Measurements from ENCODE around the gene SOS2. TPM values are rescaled to one million over a fixed set of nuclear protein-coding genes. Genes with fewer than 3 reads are reported as not detected.

The SOS2 gene
- 10 to 100 TPM; 19.7 to 21.1 TPM for total RNA-seq

- Mint-ChIP-seq H3K9me3 (peaks cover 12% of the 10 kb centered on the region), H3K27me3 (no peaks in the 10 kb centered on the region), H3K36me3 (ENCODE audit: low read depth) (peaks cover 16% of the 10 kb centered on the region), H3K4me1 (peaks cover 36% of the 10 kb centered on the region), H3K27ac (peak within 1 kb of the TSS; percentile 94), H3K4me3 (peak within 1 kb of the TSS; percentile 82)
- ChIA-PET POLR2A (no interaction called here), CTCF (interaction anchor here (0.6 to 0.7 kb wide), 2 partner anchors 53 to 322 kb away, joined by 3 to 5 read pairs; no protein-coding TSS in a partner anchor)
- peak; percentile 85 for DNase-seq
These were observed at the start of gene SOS2 for GRCh38 chr14:50231475-50232275. Gene SOS2 (minus strand): TSS chr14:50231578. CDS start chr14:50231283, 295 bp downstream.

GRCh38 chr14:50272498-50272897, 41.1 kb upstream of the SOS2 start:
- Mint-ChIP-seq H3K27ac (no peak overlapping the region), H3K9me3 (no peaks in the 10 kb centered on the region), H3K36me3 (ENCODE audit: low read depth) (peaks cover 4% of the 10 kb centered on the region), H3K4me1 (no peaks in the 10 kb centered on the region), H3K27me3 (no peaks in the 10 kb centered on the region), H3K4me3 (no peak overlapping the region)
- POLR2A ChIA-PET: no interaction called here
- CTCF ChIA-PET: interaction anchor here (0.6 kb wide), 1 partner anchor 23 kb away, joined by 4 read pairs; no protein-coding TSS in a partner anchor
- DNase-seq: no peak

- no peak for DNase-seq
- Mint-ChIP-seq H3K36me3 (ENCODE audit: low read depth) (peaks cover 4% of the 10 kb centered on the region), H3K4me3 (no peak overlapping the region), H3K9me3 (no peaks in the 10 kb centered on the region), H3K27ac (no peak overlapping the region), H3K27me3 (no peaks in the 10 kb centered on the region), H3K4me1 (no peaks in the 10 kb centered on the region)
- POLR2A ChIA-PET: no interaction called here
- CTCF ChIA-PET: interaction anchor here (0.9 kb wide), 1 partner anchor 11 kb away, joined by 3 read pairs; no protein-coding TSS in a partner anchor
These were observed 39.6 kb upstream of the SOS2 start for GRCh38 chr14:50270932-50271331.

DNA sequence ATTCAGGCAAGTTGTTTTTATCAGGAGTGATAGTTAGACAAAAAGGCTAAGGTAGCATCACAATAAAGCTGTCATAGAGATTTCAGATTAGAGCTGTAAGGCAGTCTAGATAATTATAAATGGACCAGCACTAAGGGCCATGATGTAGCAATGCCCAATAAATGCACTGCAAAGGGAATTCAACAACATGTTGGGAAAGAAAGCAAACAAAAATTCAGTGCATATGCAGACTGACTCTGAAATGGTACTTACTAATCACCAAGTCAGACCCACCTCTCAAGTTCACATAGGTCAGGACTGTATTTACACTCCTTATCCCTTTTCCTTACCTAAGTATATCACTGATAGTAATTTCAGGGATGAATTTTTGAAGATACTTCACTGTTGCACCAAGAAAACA, 33.7 kb upstream of the SOS2 start:
- H3K4me3 Mint-ChIP-seq: no peak overlapping the region
- DNase-seq: no peak
- peaks cover 2% of the 10 kb centered on the region for H3K4me1 Mint-ChIP-seq
- H3K27ac Mint-ChIP-seq: no peak overlapping the region
- H3K9me3 Mint-ChIP-seq: no peaks in the 10 kb centered on the region
- CTCF ChIA-PET: interaction anchor here (0.6 kb wide), 1 partner anchor 61 kb away, joined by 5 read pairs; no protein-coding TSS in a partner anchor
- H3K36me3 Mint-ChIP-seq (ENCODE audit: low read depth): peaks cover 6% of the 10 kb centered on the region
- POLR2A ChIA-PET: no interaction called here
- no peaks in the 10 kb centered on the region for H3K27me3 Mint-ChIP-seq

DNA sequence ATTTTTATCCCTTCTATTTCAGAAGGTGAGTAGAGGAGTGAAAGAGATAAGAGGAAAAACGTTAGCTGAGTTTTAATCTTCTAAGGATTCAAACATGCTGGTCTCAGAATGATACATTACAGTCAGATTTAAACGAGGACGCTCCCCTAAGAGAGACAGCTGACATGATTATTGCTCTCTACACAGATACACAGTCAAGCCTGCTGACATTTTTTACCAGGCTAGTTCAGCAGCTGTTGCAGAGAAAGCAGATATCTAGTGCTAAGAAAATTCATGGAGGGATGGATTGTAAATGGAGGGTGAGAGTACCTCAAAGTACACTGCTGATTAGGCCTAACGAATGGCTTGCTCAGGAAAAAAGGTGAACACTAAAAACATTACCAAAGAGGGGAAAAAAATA, 31.9 kb upstream of the SOS2 start:
- ChIA-PET POLR2A (interaction anchor here (0.6 kb wide), 1 partner anchor 401 kb away, joined by 3 read pairs; no protein-coding TSS in a partner anchor), CTCF (interaction anchor here (0.7 to 1.3 kb wide), 2 partner anchors 49 to 310 kb away, joined by 3 to 4 read pairs; partner anchors contain the start of genes DMAC2L and L2HGDH)
- Mint-ChIP-seq H3K9me3 (no peaks in the 10 kb centered on the region), H3K36me3 (ENCODE audit: low read depth) (peaks cover 2% of the 10 kb centered on the region), H3K27ac (no peak overlapping the region), H3K4me3 (no peak overlapping the region), H3K4me1 (peaks cover 2% of the 10 kb centered on the region), H3K27me3 (no peaks in the 10 kb centered on the region)
- DNase-seq: no peak

DNA sequence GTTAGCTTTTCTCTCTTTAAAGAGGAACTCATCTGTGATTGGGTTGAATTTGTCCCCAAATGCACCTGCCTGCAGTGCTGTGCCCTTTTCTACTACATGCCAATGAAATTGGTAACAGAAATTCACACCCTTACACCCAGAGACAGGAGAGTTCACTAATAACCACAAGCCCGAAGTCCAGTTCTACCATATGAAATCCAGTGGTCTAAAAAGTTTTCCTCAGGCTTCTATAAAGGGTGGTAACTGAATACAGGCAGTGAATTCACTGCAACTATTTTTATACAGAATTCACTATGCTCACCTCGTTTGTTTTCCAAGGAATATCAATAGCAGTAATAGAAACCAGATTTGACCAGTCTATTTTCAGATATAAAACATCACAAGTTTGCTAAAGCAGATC, 31.5 kb upstream of the SOS2 start:
- Mint-ChIP-seq H3K36me3 (ENCODE audit: low read depth) (peaks cover 1% of the 10 kb centered on the region), H3K4me3 (no peak overlapping the region), H3K4me1 (peaks cover 2% of the 10 kb centered on the region), H3K27ac (no peak overlapping the region), H3K9me3 (no peaks in the 10 kb centered on the region), H3K27me3 (no peaks in the 10 kb centered on the region)
- CTCF ChIA-PET: interaction anchor here (0.6 to 1.3 kb wide), 3 partner anchors 49 to 310 kb away, joined by 3 to 4 read pairs (median 4); partner anchors contain the start of genes DMAC2L and L2HGDH
- POLR2A ChIA-PET: interaction anchor here (0.6 kb wide), 1 partner anchor 401 kb away, joined by 3 read pairs; no protein-coding TSS in a partner anchor
- no peak for DNase-seq

GRCh38 chr14:50260511-50260910, 29.1 kb upstream of the SOS2 start:
- ChIA-PET CTCF (interaction anchor here (0.6 kb wide), 1 partner anchor 44 kb away, joined by 3 read pairs; no protein-coding TSS in a partner anchor), POLR2A (interaction anchor here (0.5 kb wide), 1 partner anchor 293 kb away, joined by 7 read pairs; no protein-coding TSS in a partner anchor)
- Mint-ChIP-seq H3K9me3 (no peaks in the 10 kb centered on the region), H3K27ac (no peak overlapping the region), H3K4me3 (no peak overlapping the region), H3K4me1 (peaks cover 5% of the 10 kb centered on the region), H3K27me3 (no peaks in the 10 kb centered on the region), H3K36me3 (ENCODE audit: low read depth) (peaks cover 1% of the 10 kb centered on the region)
- peak; percentile 49 for DNase-seq

GRCh38 chr14:50260072-50260471, 28.7 kb upstream of the SOS2 start:
- no peak overlapping the region for H3K27ac Mint-ChIP-seq
- CTCF ChIA-PET: interaction anchor here (0.7 kb wide), 1 partner anchor 76 kb away, joined by 4 read pairs; no protein-coding TSS in a partner anchor
- no peak overlapping the region for H3K4me3 Mint-ChIP-seq
- H3K9me3 Mint-ChIP-seq: no peaks in the 10 kb centered on the region
- DNase-seq: no peak
- no peaks in the 10 kb centered on the region for H3K27me3 Mint-ChIP-seq
- peaks cover 5% of the 10 kb centered on the region for H3K4me1 Mint-ChIP-seq
- peaks cover 1% of the 10 kb centered on the region for H3K36me3 Mint-ChIP-seq (ENCODE audit: low read depth)
- POLR2A ChIA-PET: no interaction called here

DNA sequence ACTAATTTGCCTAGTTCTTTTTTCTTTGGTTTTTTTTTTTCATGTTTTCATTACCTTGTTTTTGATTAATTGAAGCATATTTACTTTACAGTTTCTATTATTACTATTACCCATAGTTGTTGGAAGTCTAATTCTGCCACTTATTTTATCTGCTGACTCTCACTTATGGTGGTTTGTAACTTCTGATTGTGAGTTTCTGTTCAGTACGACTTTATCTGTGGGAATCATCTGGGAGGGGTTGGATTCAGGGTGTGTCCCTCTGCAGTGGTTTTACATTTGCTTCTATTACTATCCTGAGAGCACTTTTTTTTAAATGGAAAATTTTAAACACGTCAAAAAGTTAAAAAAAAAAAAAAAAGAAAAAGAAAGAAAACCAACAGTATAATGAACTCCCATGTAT, 26.4 kb upstream of the SOS2 start:
- Mint-ChIP-seq H3K4me3 (no peak overlapping the region), H3K27ac (peak overlapping the region; percentile 9), H3K36me3 (ENCODE audit: low read depth) (peaks cover 13% of the 10 kb centered on the region), H3K27me3 (no peaks in the 10 kb centered on the region), H3K4me1 (peaks cover 5% of the 10 kb centered on the region), H3K9me3 (no peaks in the 10 kb centered on the region)
- ChIA-PET CTCF (interaction anchor here (1.4 kb wide), 1 partner anchor 71 kb away, joined by 3 read pairs; no protein-coding TSS in a partner anchor), POLR2A (no interaction called here)
- DNase-seq: no peak

DNA sequence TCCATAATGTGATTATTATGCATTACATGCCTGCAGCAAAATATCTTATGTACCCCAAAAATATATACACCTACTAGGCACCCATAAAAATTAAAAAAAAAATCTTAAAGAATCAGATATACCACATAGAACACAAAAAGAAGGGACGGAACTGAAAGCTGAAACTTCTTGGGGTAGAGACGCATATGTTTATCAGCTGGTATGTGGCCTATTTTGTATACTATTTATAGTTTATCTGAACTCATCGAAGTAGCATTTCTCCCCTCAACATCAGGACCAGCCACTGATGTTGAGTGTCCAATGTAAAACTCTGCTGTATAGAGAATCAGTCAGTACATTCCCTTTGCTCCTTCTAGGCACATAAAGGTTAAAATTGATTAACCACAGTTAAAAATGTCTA, 22.9 kb upstream of the SOS2 start:
- H3K36me3 Mint-ChIP-seq (ENCODE audit: low read depth): peaks cover 18% of the 10 kb centered on the region
- peaks cover 3% of the 10 kb centered on the region for H3K4me1 Mint-ChIP-seq
- CTCF ChIA-PET: no interaction called here
- no peaks in the 10 kb centered on the region for H3K27me3 Mint-ChIP-seq
- no peak overlapping the region for H3K4me3 Mint-ChIP-seq
- H3K9me3 Mint-ChIP-seq: no peaks in the 10 kb centered on the region
- POLR2A ChIA-PET: no interaction called here
- no peak for DNase-seq
- no peak overlapping the region for H3K27ac Mint-ChIP-seq

- peaks cover 27% of the 10 kb centered on the region for H3K36me3 Mint-ChIP-seq (ENCODE audit: low read depth)
- DNase-seq: no peak
- H3K9me3 Mint-ChIP-seq: no peaks in the 10 kb centered on the region
- no peak overlapping the region for H3K4me3 Mint-ChIP-seq
- H3K27me3 Mint-ChIP-seq: no peaks in the 10 kb centered on the region
- ChIA-PET CTCF (interaction anchor here (0.9 to 1.4 kb wide), 3 partner anchors 11 to 387 kb away, joined by 3 to 5 read pairs (median 4); no protein-coding TSS in a partner anchor), POLR2A (no interaction called here)
- H3K27ac Mint-ChIP-seq: no peak overlapping the region
- H3K4me1 Mint-ChIP-seq: no peaks in the 10 kb centered on the region
These were observed 17.9 kb upstream of the SOS2 start for GRCh38 chr14:50249136-50249775.

DNA sequence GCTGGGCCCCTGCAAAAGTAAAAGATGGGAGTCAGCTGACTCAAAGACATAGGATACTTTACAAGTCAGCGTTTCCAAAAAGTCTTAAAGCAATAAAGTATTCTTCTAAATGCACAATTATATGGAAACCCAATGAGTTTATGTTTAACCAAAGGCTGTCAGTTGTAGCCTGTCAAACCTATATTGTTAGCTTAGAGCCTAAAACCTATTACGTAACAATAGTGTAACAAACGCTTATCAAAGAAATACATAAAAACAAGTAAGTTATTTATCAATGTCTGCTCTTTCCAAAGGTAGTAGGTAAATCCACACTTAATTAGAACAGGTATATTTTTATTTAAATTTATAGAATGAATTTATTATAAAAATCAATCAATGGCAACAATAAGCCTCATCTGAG, 15.9 kb upstream of the SOS2 start:
- ChIA-PET CTCF (interaction anchor here (1.0 kb wide), 1 partner anchor 9 kb away, joined by 3 read pairs; no protein-coding TSS in a partner anchor), POLR2A (no interaction called here)
- no peaks in the 10 kb centered on the region for H3K27me3 Mint-ChIP-seq
- peaks cover 14% of the 10 kb centered on the region for H3K36me3 Mint-ChIP-seq (ENCODE audit: low read depth)
- H3K4me3 Mint-ChIP-seq: no peak overlapping the region
- H3K9me3 Mint-ChIP-seq: no peaks in the 10 kb centered on the region
- no peak overlapping the region for H3K27ac Mint-ChIP-seq
- H3K4me1 Mint-ChIP-seq: no peaks in the 10 kb centered on the region
- DNase-seq: no peak

Measured in activated CD4-positive, alpha-beta T cell treated with anti-CD3 and anti-CD28 coated beads, Interleukin-2, amount 10 ng/mL, durations not matched to agents 7 days and 5 days (primary cell).